PFSK-1 (cell line): ENCODE results near the gene PALLD.

Experiments used
- FOXP2 ChIP-seq: optimal IDR thresholded peaks from 2 replicates; pipeline ENCODE3; 2011; ENCODE audit warnings: borderline replicate concordance, control low read depth, inconsistent platforms; ENCODE audit not compliant: insufficient read depth; ENCODE audit errors: extremely low read length, extremely low read depth
- POLR2AphosphoS5 ChIP-seq: IDR thresholded peaks from 2 replicates; pipeline ENCODE4 v1.6.1; 2012; ENCODE audit warnings: low read depth, mild to moderate bottlenecking, control low read depth, low read length, moderate library complexity
- SIN3A ChIP-seq: IDR thresholded peaks from 2 replicates; pipeline ENCODE4 v1.6.1; 2012; ENCODE audit warnings: mild to moderate bottlenecking, low read length, moderate library complexity, borderline replicate concordance; ENCODE audit not compliant: insufficient read depth
- TAF1 ChIP-seq: IDR thresholded peaks from 2 replicates; pipeline ENCODE4 v1.6.1; 2012; ENCODE audit warnings: low read length, control low read depth, borderline replicate concordance; ENCODE audit not compliant: insufficient read depth
- TF ChIP-seq, protein P1 (sequence below), 2 experiments: IDR thresholded peaks; 2 replicates each; pipeline versions ENCODE4 v1.6.1 to v1.8.0; 2011 to 2012; ENCODE audit warnings: low read depth in 2 of 2, low read length in 2 of 2, control low read depth in 1 of 2, inconsistent platforms in 1 of 2, mild to moderate bottlenecking in 1 of 2, moderate library complexity in 1 of 2; ENCODE audit not compliant: insufficient read depth in 1 of 2

The PALLD gene

DNA sequence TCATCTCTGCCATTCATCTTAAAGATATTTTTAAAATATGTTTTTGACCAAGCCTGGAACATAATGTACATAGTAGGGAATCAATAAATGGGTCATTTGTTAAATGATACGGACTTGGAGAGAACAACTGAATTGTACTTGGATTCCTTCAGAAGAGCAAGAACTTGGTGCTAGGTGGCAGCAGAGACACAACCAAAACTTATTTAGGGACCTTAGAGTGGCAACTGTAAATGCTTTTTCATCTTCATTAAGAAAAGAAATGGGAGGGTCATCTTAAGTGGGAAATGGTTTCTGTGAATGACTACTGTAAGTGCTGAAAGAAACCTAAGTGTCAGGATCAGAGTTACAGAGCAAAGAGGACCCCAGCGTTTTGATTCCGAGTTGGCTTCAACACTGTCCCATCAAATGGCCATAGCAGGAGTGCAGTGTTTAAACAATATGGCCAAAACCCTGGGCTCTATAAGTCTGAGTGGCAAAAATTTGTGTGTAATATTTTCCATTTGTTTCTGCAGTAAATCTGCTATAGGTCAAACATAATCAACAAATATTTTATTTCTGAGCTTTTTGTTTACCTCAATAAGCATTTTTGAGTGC, 213.6 kb downstream of the PALLD start:
- TF ChIP-seq TAF1 (no peak), POLR2AphosphoS5 (no peak), FOXP2 (no peak), SIN3A (no peak)
- TF ChIP-seq, protein P1, sequence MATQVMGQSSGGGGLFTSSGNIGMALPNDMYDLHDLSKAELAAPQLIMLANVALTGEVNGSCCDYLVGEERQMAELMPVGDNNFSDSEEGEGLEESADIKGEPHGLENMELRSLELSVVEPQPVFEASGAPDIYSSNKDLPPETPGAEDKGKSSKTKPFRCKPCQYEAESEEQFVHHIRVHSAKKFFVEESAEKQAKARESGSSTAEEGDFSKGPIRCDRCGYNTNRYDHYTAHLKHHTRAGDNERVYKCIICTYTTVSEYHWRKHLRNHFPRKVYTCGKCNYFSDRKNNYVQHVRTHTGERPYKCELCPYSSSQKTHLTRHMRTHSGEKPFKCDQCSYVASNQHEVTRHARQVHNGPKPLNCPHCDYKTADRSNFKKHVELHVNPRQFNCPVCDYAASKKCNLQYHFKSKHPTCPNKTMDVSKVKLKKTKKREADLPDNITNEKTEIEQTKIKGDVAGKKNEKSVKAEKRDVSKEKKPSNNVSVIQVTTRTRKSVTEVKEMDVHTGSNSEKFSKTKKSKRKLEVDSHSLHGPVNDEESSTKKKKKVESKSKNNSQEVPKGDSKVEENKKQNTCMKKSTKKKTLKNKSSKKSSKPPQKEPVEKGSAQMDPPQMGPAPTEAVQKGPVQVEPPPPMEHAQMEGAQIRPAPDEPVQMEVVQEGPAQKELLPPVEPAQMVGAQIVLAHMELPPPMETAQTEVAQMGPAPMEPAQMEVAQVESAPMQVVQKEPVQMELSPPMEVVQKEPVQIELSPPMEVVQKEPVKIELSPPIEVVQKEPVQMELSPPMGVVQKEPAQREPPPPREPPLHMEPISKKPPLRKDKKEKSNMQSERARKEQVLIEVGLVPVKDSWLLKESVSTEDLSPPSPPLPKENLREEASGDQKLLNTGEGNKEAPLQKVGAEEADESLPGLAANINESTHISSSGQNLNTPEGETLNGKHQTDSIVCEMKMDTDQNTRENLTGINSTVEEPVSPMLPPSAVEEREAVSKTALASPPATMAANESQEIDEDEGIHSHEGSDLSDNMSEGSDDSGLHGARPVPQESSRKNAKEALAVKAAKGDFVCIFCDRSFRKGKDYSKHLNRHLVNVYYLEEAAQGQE (IDR thresholded peaks at IDR 0.05; ENCODE audit: insufficient read depth in 1 of 2, low read depth in 2 of 2, low read length in 2 of 2), result no peak

DNA sequence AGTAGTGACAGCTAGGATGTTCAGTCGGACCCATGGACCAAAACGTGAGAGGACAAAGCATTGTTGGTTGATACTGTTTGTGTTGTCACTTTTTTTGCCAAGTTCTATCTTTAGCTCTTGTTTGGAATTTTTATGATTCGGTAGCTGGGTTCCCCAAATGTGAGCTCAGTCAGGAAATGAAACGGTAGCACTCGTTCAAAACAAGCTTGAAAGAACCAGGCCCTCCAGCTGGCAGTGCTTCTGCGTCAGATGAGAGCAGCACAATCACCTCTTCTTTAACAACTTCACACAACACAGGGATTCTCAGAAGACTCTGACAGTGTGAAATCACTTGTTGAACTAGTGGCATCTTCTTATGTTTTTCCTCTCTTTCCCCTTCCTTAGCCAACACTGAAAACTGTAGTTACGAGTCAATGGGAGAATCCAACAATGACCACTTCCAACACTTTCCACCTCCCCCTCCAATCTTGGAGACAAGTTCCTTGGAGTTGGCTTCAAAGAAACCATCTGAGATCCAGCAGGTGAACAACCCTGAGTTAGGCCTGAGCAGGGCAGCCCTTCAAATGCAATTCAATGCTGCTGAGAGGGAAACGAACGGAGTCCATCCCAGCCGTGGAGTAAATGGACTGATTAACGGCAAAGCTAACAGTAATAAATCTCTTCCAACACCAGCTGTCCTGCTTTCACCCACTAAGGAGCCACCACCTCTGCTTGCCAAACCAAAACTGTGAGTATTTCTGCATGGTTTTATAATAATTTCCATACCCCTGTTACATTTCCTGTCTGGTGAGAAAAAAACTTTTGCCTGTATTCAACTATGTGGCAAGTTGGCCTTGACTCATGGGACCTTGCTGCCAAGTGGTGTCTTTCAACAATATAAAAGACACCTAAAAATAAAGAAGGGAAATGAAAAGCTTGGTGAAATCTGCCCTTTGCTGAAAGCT, 214.6 kb downstream of the PALLD start:
- TF ChIP-seq, protein P1 (IDR thresholded peaks at IDR 0.05; ENCODE audit: insufficient read depth in 1 of 2, low read depth in 2 of 2, low read length in 2 of 2), result no peak
- TF ChIP-seq FOXP2, result no peak

DNA sequence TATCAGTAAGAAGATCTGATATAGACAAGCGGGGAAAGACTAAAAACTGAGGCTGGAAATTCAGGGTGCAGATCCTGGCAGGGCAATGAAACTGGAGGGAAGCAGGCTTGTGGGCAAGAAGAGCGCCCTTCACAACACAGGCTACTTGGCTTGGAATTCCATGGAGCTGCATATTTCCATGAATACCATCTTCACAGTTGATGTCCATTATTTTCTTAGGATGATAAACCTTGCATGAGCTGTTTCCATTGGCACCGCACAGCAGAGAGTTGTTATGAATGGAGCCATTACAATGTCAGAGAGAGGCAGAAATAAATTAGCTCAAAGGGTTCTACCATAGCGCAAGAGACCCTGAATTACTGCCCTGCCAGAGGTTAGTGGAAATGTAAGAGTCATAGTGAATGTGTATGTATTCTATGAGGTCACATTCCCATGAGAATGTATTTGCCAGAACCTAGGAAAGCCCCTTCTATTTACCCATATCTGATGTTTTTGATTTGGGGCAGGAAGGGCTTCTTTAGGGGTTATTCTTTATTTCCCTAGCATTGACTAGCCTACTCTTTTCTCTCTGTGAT, 215.6 kb downstream of the PALLD start:
- TF ChIP-seq TAF1 (no peak), SIN3A (no peak)

DNA sequence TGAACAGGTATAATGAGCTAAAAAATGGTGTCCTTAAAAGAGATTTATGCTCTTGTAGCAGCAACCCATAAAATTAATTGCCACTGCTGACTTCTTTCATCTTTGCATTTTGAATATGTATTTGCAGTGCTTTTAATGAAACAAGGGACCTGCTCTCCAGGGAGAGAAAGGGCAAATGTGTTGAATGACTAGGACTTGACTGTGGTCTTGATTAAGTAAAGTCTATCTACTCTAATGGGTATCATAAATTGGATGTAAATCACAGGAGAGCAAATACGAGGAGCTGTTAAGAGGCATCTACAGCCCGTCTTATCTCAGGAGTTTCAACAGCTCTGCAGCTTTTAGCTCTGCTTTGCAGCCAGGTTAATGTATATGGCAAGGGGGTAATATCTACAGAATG, 216.4 kb downstream of the PALLD start:
- TF ChIP-seq TAF1, result no peak
- no peak for TF ChIP-seq FOXP2
- TF ChIP-seq, protein P1 (IDR thresholded peaks at IDR 0.05; ENCODE audit: insufficient read depth in 1 of 2, low read depth in 2 of 2, low read length in 2 of 2), result no peak
- TF ChIP-seq POLR2AphosphoS5, result no peak
- TF ChIP-seq SIN3A, result no peak

DNA sequence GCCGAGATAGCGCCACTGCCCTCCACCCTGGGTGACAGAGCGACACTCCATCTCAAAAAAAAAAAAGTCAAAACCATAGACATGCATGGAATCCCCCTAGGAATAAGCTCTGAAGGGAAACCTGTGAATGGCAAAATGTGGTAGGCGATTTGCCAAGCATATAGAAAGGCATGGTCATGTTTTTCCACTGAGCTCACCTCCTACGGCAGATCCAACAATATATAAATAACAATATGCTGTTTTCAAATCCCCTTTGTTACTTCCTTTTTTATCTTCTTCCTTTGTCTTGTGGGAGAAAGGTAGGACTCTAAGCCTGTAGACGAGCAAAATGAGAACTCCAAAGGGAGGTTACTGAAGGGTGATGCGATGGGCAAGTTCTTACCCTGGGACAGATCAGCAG, 219.0 kb downstream of the PALLD start:
- TF ChIP-seq SIN3A (no peak), FOXP2 (no peak), POLR2AphosphoS5 (no peak), TAF1 (no peak)
- TF ChIP-seq, protein P1 (IDR thresholded peaks at IDR 0.05; ENCODE audit: insufficient read depth in 1 of 2, low read depth in 2 of 2, low read length in 2 of 2), result no peak
